Liver (tissue), 9 donors: ENCODE results near the gene IFT57. TPM values are rescaled to one million over a fixed set of nuclear protein-coding genes. Genes with fewer than 3 reads are reported as not detected.

Experiments used
- DNase-seq: peaks from one replicate; pipeline ENCODE4 v3.0.0-alpha.2; 2017; ENCODE audit warnings: low spot score
- H3K27ac ChIP-seq, 2 donors: one replicate each; pipeline ENCODE4 v1.7.0; 2013; ENCODE audit warnings: inconsistent platforms in 2 of 2, low read length in 2 of 2, control low read depth in 1 of 2, low read depth in 1 of 2, mild to moderate bottlenecking in 1 of 2
- H3K27me3 ChIP-seq, 4 donors: one replicate each; pipeline versions ENCODE4 v1.6.1 to v1.7.0; 2013; ENCODE audit warnings: low read length in 3 of 4, inconsistent platforms in 1 of 4, mild to moderate bottlenecking in 1 of 4, moderate library complexity in 1 of 4; ENCODE audit not compliant: control insufficient read depth in 4 of 4, insufficient read depth in 4 of 4
- H3K36me3 ChIP-seq, 4 donors: one replicate each; pipeline versions ENCODE4 v1.6.1 to v1.7.0; 2013; ENCODE audit warnings: low read length in 3 of 4, mild to moderate bottlenecking in 3 of 4, low read depth in 1 of 4, moderate library complexity in 1 of 4; ENCODE audit not compliant: control insufficient read depth in 4 of 4, insufficient read depth in 3 of 4
- H3K4me1 ChIP-seq, 4 donors: one replicate each; pipeline versions ENCODE4 v1.6.1 to v1.7.0; 2013; ENCODE audit warnings: low read length in 3 of 4, mild to moderate bottlenecking in 3 of 4, moderate library complexity in 1 of 4; ENCODE audit not compliant: control insufficient read depth in 4 of 4, insufficient read depth in 4 of 4
- H3K4me3 ChIP-seq, 3 donors: one replicate each; pipeline versions ENCODE4 v1.6.1 to v1.7.0; 2013; ENCODE audit warnings: low read length in 3 of 3, control low read depth in 1 of 3, low read depth in 1 of 3, mild to moderate bottlenecking in 1 of 3
- H3K9ac ChIP-seq, 2 donors: one replicate each; pipeline ENCODE4 v1.7.0; 2013; ENCODE audit warnings: low read length in 2 of 2, mild to moderate bottlenecking in 2 of 2, moderate library complexity in 2 of 2, control low read depth in 1 of 2, low read depth in 1 of 2
- H3K9me3 ChIP-seq, 4 donors: one replicate each; pipeline versions ENCODE4 v1.6.1 to v1.7.0; 2013; ENCODE audit warnings: low read length in 3 of 4; ENCODE audit not compliant: control insufficient read depth in 4 of 4
- CTCF ChIP-seq: fragments of 150-350 bp; IDR thresholded peaks from 2 replicates; pipeline ENCODE4 v1.5.1; 2017; ENCODE audit warnings: improper control_type of control experiment, low read depth, low read length; ENCODE audit not compliant: missing input control
- EGR1 ChIP-seq, 2 donors: IDR thresholded peaks; 2 replicates each; pipeline ENCODE4 v1.6.1; 2016 to 2018; ENCODE audit warnings: antibody characterized with exemption in 2 of 2, low read depth in 2 of 2
- FOXA1 ChIP-seq: IDR thresholded peaks from 2 replicates; pipeline ENCODE4 v1.6.1; 2016; ENCODE audit warnings: antibody characterized with exemption
- GABPA ChIP-seq, 2 donors: IDR thresholded peaks in 1 of 2; conservative IDR thresholded peaks in 1 of 2; 2 replicates each; pipeline ENCODE4 v1.6.1; 2016; ENCODE audit warnings: antibody characterized with exemption in 2 of 2, mild to moderate bottlenecking in 1 of 2, moderate library complexity in 1 of 2
- HNF4A ChIP-seq, 2 donors: conservative IDR thresholded peaks; 2 replicates each; pipeline ENCODE4 v1.6.1; 2016; ENCODE audit warnings: antibody characterized with exemption in 2 of 2, mild to moderate bottlenecking in 2 of 2
- JUND ChIP-seq, 2 donors: IDR thresholded peaks; 2 replicates each; pipeline ENCODE4 v1.6.1; 2016; ENCODE audit warnings: antibody characterized with exemption in 2 of 2
- NR2F2 ChIP-seq: IDR thresholded peaks from 2 replicates; pipeline ENCODE4 v1.6.1; 2016; ENCODE audit warnings: antibody characterized with exemption
- RAD21 ChIP-seq, 2 donors: IDR thresholded peaks; 2 replicates each; pipeline ENCODE4 v1.6.1; 2016; ENCODE audit warnings: antibody characterized with exemption in 2 of 2, mild to moderate bottlenecking in 2 of 2
- REST ChIP-seq: IDR thresholded peaks from 2 replicates; pipeline ENCODE4 v1.6.1; 2016; ENCODE audit warnings: antibody characterized with exemption, mild to moderate bottlenecking
- RXRA ChIP-seq, 2 donors: IDR thresholded peaks; 2 replicates each; pipeline ENCODE4 v1.6.1; 2017 to 2018; ENCODE audit warnings: antibody characterized with exemption in 2 of 2, mild to moderate bottlenecking in 1 of 2
- SP1 ChIP-seq: IDR thresholded peaks from 2 replicates; pipeline ENCODE4 v1.6.1; 2018; ENCODE audit warnings: antibody characterized with exemption, mild to moderate bottlenecking
- TAF1 ChIP-seq: conservative IDR thresholded peaks from 2 replicates; pipeline ENCODE4 v1.6.1; 2016; ENCODE audit warnings: antibody characterized with exemption, mild to moderate bottlenecking
- YY1 ChIP-seq: IDR thresholded peaks from 2 replicates; pipeline ENCODE4 v1.6.1; 2016; ENCODE audit warnings: antibody characterized with exemption, mild to moderate bottlenecking
- ZBTB33 ChIP-seq: IDR thresholded peaks from 2 replicates; pipeline ENCODE4 v1.6.1; 2016; ENCODE audit warnings: antibody characterized with exemption
- WGBS: extraction: QIAGEN DNeasy Blood & Tissue Kit; methylation state at CpG from one replicate; pipeline ENCODE4 v1.1.7; 2013; 5-methylcytosine and 5-hydroxymethylcytosine counted together
- polyA plus RNA-seq, 2 donors: library from polyadenylated mRNA; stranded (reverse) in 1 of 2; unstranded in 1 of 2; fragments of 200-250 nt in 1 of 2; fragments of >200 nt in 1 of 2; fragmentation: Nextera tagmentation in 1 of 2; extraction: Ambion mirVana in 1 of 2; gene quantifications; one replicate each; pipeline versions ENCODE4 v1.2.1 to v1.2.3, GENCODE V29; 2013 to 2015
- total RNA-seq, 2 donors: library from RNA; depleted of rRNA; stranded (reverse); fragments of >200 nt; gene quantifications; one replicate each; pipeline ENCODE4 v1.2.3, GENCODE V29; 2014
- TF ChIP-seq, protein P1 (sequence below): IDR thresholded peaks from 2 replicates; pipeline ENCODE4 v1.6.1; 2016; ENCODE audit warnings: antibody characterized with exemption
- donor health status: healthy.
- donor health status: healthy.
- donor health status: healthy.
- donor health status: healthy.
- donor health status: healthy.

IFT57 gene
- total and polyA plus RNA-seq, 4 donors, result 5.2 to 9.2 (median 7.3) TPM

GRCh38 chr3:108150200-108150599 lies 72.0 kb downstream of the IFT57 start:
- no peaks in the 10 kb centered on the region for H3K4me1 ChIP-seq
- H3K4me3 ChIP-seq, result no peak overlapping the region
- peaks cover 0 to 5% (median 0%) of the 10 kb centered on the region in 4 donors for H3K9me3 ChIP-seq
- H3K9ac ChIP-seq, result no peak overlapping the region
- no peak overlapping the region for H3K27ac ChIP-seq
- no peaks in the 10 kb centered on the region for H3K27me3 ChIP-seq
- DNase-seq, result peak; percentile 45
- H3K36me3 ChIP-seq, result no peaks in the 10 kb centered on the region
- 82% methylated on average over 10 of the region's 10 CpGs for WGBS
- TF ChIP-seq YY1 (no peak), HNF4A (conservative IDR thresholded peaks at IDR 0.05) (no peak), SP1 (no peak), GABPA (IDR thresholded peaks at IDR 0.05 in 1 of 2, conservative IDR thresholded peaks at IDR 0.05 in 1 of 2) (no peak), JUND (IDR thresholded peaks at IDR 0.05) (no peak), NR2F2 (no peak), ZBTB33 (no peak), RXRA (IDR thresholded peaks at IDR 0.05) (no peak), TAF1 (no peak)

DNA sequence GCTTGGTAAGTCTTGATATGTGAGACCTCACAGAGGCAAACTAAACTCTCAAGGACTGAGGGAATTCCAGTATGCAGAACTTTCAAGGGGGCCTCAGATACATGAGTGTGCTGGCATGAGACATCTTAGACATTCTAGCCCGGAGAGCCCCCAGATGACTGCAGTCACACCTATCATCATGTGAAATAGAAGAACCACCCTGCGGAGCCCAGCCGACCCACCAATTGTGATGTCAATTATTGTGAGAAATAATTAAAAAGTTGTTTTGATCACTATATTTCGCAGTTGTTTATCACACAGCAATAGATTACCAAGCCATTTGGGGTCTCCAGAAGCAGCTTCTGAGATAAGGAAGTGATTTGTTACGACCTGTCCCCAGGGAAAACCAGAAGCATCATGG lies 76.1 kb downstream of the IFT57 start:
- Histone ChIP-seq H3K4me1 (no peaks in the 10 kb centered on the region), H3K27ac (no peak overlapping the region), H3K9me3 (peaks cover 0 to 5% (median 0%) of the 10 kb centered on the region in 4 donors), H3K9ac (no peak overlapping the region), H3K36me3 (no peaks in the 10 kb centered on the region), H3K27me3 (no peaks in the 10 kb centered on the region), H3K4me3 (no peak overlapping the region)
- DNase-seq, result no peak
- WGBS, result 93% methylated on average over 5 of the region's 5 CpGs
- TF ChIP-seq CTCF (no peak), REST (no peak), TAF1 (no peak), RAD21 (IDR thresholded peaks at IDR 0.05) (no peak), JUND (IDR thresholded peaks at IDR 0.05) (no peak), YY1 (no peak), SP1 (no peak), FOXA1 (no peak), EGR1 (IDR thresholded peaks at IDR 0.05; ENCODE audit: low read depth in 2 of 2) (no peak)
- TF ChIP-seq, protein P1, sequence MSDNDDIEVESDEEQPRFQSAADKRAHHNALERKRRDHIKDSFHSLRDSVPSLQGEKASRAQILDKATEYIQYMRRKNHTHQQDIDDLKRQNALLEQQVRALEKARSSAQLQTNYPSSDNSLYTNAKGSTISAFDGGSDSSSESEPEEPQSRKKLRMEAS, result no peak
